GM12801 (cell line): ENCODE data around the gene DPYSL4.

Experiments
- TF ChIP-seq, protein P1 (sequence below): IDR thresholded peaks from one replicate; pipeline ENCODE4 v1.5.1; 2011; ENCODE audit warnings: control low read depth; ENCODE audit not compliant: insufficient read length; ENCODE audit errors: extremely low read depth

Gene DPYSL4

DNA sequence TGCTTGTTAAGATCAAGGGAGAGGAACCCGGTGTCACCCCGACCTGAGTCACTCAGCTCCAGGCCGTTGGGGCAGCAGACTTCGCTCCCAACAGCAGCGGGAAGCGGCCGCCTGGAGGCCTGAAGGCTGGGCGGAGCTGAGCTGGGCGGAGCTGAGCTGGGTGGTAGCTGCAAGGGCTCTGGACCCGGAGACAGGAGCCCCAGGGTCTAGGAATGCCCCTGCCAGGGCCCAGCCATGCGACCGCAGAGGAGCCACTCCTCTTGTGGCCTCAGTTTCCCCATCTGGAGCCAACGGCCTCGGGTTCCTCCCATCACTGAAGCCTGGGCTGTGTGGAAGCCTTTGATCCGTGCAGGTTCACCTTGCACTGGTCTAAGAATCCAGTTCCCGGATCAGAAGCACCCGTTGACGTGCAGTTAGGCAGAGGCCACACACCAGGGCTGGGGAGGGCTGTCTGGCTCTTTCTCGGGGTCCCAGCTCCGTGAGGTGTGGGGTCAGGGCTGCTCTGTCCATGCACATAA, 21.9 kb upstream of the DPYSL4 start:
- TF ChIP-seq, protein P1, sequence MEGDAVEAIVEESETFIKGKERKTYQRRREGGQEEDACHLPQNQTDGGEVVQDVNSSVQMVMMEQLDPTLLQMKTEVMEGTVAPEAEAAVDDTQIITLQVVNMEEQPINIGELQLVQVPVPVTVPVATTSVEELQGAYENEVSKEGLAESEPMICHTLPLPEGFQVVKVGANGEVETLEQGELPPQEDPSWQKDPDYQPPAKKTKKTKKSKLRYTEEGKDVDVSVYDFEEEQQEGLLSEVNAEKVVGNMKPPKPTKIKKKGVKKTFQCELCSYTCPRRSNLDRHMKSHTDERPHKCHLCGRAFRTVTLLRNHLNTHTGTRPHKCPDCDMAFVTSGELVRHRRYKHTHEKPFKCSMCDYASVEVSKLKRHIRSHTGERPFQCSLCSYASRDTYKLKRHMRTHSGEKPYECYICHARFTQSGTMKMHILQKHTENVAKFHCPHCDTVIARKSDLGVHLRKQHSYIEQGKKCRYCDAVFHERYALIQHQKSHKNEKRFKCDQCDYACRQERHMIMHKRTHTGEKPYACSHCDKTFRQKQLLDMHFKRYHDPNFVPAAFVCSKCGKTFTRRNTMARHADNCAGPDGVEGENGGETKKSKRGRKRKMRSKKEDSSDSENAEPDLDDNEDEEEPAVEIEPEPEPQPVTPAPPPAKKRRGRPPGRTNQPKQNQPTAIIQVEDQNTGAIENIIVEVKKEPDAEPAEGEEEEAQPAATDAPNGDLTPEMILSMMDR = no peak

DNA sequence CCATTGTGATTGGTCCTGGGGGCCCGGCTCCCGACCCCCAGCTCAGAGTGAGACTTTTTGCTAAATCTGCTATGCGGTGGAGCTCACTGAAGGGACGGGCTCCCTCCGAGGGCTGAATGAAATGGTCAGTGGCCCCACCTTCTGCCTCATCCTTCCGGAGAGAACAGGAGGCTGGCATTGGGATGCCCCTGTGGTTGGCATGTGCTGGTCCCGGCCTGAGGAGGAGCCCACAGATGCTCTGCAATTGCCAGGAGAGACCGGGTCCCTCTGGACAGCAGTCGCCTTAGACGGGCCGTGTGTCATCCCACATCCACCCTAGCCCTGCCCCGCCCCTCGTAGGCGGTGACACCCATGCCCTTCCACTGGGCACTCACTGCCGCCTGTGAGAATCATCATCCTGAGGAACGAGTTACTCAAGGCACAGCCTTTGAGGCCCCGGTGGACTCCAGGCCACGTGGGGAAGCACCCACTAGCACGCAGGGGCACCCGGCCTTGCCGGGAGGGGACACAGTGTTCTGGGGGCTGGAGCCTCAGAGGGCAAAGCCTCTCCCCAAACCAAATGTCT, 21.2 kb upstream of the DPYSL4 start:
- TF ChIP-seq, protein P1 = no peak

DNA sequence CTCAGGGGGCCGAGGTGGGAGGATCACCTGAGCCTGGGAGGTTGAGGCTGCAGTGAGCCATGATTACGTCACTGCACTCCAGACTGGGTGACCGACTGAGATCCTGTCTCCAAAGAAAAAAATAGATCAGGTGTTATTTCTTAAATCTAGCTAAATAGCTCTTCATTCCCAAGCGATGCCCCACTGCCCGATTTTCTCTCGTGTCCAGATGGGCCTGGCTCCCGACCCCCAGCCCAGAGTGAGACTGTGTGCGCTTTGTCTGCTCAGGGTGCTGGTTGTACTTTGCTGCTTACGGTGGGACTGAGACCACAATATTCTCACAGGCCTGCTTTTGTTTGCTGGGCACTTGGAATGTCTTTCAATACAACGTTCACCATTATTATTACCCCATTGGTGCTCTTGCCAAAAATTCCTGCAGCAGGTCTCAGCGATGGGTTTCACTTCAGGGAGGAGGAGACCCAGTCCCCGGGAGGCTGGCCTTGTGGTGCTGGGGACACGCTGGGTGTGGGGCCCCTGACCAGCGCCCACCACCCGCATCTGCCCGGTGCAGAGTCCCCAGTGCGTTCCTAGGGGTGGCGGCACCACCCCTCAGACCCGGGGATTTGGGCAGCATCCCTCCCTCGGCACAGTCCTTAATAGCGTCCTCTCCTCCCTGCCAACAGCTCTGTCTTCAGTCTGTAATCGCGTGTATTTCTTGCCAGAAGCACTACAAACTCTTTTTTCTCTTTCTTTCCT, 20.4 kb upstream of the DPYSL4 start:
- TF ChIP-seq, protein P1 = no peak

DNA sequence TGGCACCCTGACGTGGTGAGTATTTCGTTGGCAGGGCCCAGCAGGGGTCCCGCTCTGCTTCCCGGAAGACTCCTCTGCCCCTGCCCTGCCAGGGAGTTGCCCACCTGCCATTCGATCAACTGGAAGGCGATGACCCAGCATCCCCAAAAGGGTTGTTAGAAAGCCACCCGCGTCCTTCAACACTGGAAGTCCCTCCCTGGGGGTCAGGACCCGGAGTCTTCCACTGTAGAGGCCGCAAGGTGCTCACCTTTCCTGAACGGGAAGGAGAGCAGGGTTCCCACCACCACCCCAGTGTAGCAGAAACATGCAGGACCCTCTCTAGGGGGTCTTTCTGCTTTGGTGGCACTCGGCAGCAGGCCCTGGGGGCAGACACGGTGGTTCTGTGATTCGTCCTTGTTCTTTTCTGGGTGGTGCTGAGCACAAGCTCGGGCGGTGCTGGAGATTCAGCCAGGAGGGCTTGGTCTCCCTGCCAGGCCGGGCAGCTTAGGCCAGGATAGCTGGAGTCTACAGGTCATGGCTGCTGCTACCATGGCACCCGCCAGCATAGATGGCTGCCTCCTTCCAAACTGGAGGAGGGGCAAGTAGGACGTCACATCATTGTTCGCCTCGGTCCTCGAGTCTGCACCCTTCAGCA, 19.6 kb upstream of the DPYSL4 start:
- TF ChIP-seq, protein P1 = no peak

DNA sequence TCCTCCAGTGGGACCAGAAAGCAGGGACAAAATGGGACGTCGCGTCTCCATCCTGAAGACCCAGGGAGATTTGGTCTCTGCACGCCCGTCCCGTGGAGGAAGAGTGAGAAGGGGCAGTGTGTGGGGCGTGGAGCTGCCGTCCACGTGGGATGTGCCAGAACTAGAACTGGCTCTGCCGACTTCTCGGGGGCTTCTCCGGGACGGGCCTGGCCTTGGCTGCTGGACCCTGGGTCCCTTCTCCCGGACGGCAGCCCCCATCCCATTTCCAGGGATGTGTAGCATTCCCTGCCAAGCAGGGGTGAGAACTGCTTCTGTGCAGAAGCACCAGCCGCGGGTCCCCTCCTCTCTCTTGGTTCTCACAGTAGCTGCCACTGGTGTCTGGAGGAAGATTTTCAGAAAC, 18.8 kb upstream of the DPYSL4 start:
- TF ChIP-seq, protein P1 = no peak

DNA sequence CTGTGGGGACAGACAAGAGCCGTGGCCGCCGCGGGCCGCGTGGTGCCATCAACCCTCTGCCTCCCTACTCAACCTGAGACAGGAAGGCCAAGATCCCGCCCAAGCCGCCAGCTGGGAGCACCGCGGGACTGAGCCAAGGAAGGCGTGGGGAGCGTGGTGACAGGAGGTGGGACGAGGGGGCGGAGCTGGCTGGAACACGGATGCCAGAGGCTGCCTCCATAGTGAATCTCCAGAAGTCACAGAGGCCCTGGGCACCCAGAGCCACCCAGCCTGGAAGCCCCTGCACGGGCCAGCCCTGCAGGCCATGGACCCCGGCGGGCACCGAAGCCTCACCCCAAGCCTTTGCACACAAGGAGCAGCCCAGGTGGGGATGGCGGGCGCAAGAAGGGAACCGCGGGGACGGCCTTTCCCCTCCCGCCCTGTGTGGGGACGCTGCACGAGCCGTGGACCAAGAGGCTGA, 18.1 kb upstream of the DPYSL4 start:
- TF ChIP-seq, protein P1 = no peak

DNA sequence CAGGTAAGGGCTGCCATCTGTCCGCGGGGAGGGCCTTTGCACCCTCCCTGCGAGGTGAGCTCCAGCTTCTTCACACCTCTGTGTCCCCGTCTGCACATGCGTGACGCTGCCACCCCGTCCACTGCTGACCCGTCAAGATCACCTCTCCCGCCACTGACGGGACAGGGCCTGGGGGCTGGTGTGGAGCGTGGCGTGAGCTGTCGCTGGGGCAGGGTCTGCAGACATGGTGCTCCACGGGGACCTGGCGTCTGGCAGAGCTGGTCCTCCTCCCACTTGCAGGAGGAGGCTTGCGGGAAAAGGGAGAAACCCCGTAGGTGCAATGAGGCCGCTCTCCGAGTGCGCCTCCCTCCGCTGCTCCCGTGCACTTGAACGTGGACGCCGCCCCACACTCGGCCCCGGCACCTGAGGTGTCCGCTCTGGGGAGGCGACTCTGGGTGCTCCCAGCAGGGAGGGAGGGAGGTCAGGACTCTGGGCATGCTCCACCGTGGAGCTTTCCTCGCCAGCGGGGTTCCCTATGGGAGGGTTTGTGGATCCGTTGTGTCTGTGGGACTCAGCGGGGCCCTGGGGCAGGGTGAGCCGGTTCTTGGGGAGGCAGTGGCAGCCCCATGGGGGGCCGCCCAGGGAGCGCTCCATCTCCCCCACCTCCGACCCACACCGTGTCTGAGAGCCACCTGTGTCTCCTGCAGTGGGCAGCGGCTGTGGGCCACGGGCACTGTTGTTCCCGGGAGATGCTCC, 17.6 kb upstream of the DPYSL4 start:
- TF ChIP-seq, protein P1 = no peak
